Gastroesophageal sphincter (tissue), 3 donors: ENCODE measurements around the gene ALDH3A1.

Experiments
- CTCF ChIP-seq, 4 experiments: fragments of 200-600 bp in 2 of 4; fragments of 450-650 bp in 2 of 4; sonication (generic) in 1 of 4; IDR thresholded peaks; one replicate each; pipeline ENCODE4 v1.5.1; 2017 to 2019; ENCODE audit warnings: antibody characterized with exemption in 4 of 4, mild to moderate bottlenecking in 2 of 4, moderate library complexity in 2 of 4
- EP300 ChIP-seq: sonication (generic); formaldehyde crosslinking; IDR thresholded peaks from one replicate; pipeline ENCODE4 v1.6.1; 2017; ENCODE audit warnings: antibody characterized with exemption, mild to moderate bottlenecking
- POLR2A ChIP-seq, 2 donors: fragments of 450-650 bp; IDR thresholded peaks; one replicate each; pipeline ENCODE4 v1.6.1; 2017; ENCODE audit warnings: antibody characterized with exemption in 2 of 2, mild to moderate bottlenecking in 2 of 2, moderate library complexity in 1 of 2
- POLR2AphosphoS5 ChIP-seq: sonication (generic); formaldehyde crosslinking; IDR thresholded peaks from one replicate; pipeline ENCODE4 v1.6.1; 2017; ENCODE audit warnings: antibody characterized with exemption

GRCh38 chr17:19709841-19710240, 38.3 kb downstream of the ALDH3A1 start:
- TF ChIP-seq CTCF (IDR thresholded peaks at IDR 0.05) (no peak), POLR2AphosphoS5 (no peak), EP300 (no peak), POLR2A (IDR thresholded peaks at IDR 0.05) (no peak)
